ENCODE measurements around the gene CCNL2.

- TF ChIP-seq CTCF (conservative IDR thresholded peaks at IDR 0.05; ENCODE audit: low read depth, low read length) (no peak), EZH2 (IDR thresholded peaks at IDR 0.05; ENCODE audit: borderline replicate concordance, low read depth, low read length, poor library complexity, severe bottlenecking) (no peak)
Observed at GRCh38 chr1:1376551-1377226, 22.4 kb downstream of the CCNL2 start.
